ENCODE data around the gene LY6G5C.

GRCh38 chr6:31655349-31656237 lies 25.3 kb downstream of the LY6G5C start, which contains the start of gene APOM:
- no peak for TF ChIP-seq CTCF (IDR thresholded peaks at IDR 0.05; ENCODE audit: low read depth, low read length, missing input control)
- peak; percentile 88 for TF ChIP-seq REST (IDR thresholded peaks at IDR 0.05)
- TF ChIP-seq SP1 (IDR thresholded peaks at IDR 0.05) = peak; percentile 86
- TF ChIP-seq TAF1 (conservative IDR thresholded peaks at IDR 0.05) = peak; percentile 98
- peak; percentile 19 to 57 for TF ChIP-seq RAD21 (IDR thresholded peaks at IDR 0.05)
- TF ChIP-seq EGR1 (IDR thresholded peaks at IDR 0.05; ENCODE audit: low read depth in 2 of 2) = peak; percentile 39 to 52
- TF ChIP-seq MAX (IDR thresholded peaks at IDR 0.05) = peak; percentile 59
- TF ChIP-seq RXRA (IDR thresholded peaks at IDR 0.05) = peak; percentile 84 to 86
- TF ChIP-seq GABPA (IDR thresholded peaks at IDR 0.05 in 1 of 2, conservative IDR thresholded peaks at IDR 0.05 in 1 of 2) = peak; percentile 64 to 89
- TF ChIP-seq HNF4A (conservative IDR thresholded peaks at IDR 0.05) = peak; percentile 83 to 85
- peak; percentile 33 for TF ChIP-seq YY1 (IDR thresholded peaks at IDR 0.05)
- peak; percentile 59 for TF ChIP-seq ZBTB33 (IDR thresholded peaks at IDR 0.05)
- TF ChIP-seq NR2F2 (IDR thresholded peaks at IDR 0.05) = peak; percentile 82
- no peak for TF ChIP-seq ATF3 (IDR thresholded peaks at IDR 0.05)

All from liver (tissue), 3 donors.